Glomerular endothelial cell (primary cell): ENCODE measurements around the gene ZNF280C. TPM values are rescaled to one million over a fixed set of nuclear protein-coding genes. Genes with fewer than 3 reads are reported as not detected.
A peak's percentile ranks its signal among the peaks of the same experiment; 100 is the strongest.
"Not testable (repeated sequence)": the region's sequence is repeated elsewhere in the genome, so short reads cannot be mapped to it uniquely, and the experiment has no call there.

Experiments
- DNase-seq: peaks from one replicate; pipeline ENCODE4 v3.0.0-alpha.2; 2011; ENCODE audit warnings: low read depth, low spot score; ENCODE audit errors: extremely low read depth
- total RNA-seq: library from RNA; depleted of rRNA; stranded (reverse); fragments of >200 nt; gene quantifications from 2 replicates; pipeline ENCODE4 v1.2.3, GENCODE V29; 2015

ZNF280C gene
- total RNA-seq, result 4.5 and 5.2 TPM in 2 replicates

DNA sequence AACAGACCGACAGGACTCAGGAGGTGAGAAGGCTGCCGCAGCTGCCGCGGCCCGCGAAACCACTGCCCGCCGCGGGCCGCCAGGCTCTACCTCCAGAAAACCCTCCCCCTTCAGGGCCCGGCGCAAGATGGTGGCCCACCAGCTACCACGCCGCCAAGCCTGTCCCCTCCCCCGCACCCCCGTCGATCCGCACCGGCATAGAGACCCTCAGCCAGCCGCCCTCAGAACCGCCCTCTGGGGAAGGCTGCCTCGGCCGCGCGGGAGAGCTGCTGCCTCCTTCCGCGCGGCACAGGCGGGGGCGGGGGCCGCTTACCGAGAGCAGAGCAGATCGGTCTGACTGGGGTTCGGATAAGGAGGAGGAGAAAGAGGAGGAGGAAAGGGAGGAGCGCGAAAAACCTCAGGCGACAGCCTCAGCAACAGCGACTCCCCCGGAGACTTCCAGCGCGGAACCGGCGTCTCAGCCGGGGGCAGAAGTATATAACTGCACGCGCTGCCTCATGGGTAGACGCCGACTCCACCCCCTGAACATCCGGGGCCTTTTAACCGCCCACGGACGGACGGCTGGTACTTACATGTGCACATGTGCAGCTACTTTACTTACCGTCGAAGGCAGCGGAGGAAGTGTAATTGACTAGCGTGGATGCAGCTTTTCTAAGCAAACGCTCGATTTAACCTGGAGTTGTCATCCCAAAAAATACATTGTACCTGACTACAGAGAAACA, at the start of gene ZNF280C:
ZNF280C (minus strand) TSS at position 451 of the 722 bp plus-strand sequence. CDS start 8,450 bp downstream, outside the sequence.
- peak; percentile 48 for DNase-seq

DNA sequence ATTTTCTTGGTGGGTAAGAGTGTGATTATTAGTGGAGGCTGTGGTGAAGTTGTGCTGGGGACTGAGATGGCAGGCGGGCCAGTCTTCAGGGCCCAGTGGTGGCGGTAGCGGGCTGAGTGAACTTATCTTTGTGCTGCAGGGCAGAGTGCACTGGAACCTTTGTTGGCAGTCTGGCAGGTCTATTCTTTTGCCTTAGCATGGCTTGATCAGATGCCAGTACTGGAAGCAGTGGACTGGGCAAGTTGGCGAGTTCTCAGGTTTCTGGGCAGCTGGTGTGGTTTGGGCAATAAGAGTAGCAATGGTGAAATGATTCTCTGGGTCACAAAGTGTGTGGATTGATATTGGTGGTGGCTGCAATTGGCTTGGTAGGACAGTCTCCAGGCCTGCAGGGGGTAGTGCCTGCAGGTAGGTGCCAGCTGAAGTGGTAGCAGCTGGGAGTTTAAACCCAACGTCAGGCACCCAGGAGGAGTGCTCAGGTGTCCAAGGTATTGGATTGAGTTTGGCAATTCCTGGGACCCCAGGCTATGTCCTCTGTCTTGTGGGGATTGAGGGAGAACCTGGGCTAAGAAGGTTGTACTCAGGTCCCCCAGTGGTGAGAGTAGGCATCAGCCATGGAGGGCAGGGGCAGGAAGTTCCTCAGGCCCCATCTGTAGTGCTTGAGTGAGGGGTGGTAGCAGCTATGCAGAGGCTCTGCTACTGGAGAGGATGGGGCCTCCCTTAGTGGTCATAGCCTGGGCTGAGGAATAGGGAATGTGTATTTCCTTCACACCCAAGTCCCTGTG, 36.1 kb upstream of the ZNF280C start:
- DNase-seq, result no peak

DNA sequence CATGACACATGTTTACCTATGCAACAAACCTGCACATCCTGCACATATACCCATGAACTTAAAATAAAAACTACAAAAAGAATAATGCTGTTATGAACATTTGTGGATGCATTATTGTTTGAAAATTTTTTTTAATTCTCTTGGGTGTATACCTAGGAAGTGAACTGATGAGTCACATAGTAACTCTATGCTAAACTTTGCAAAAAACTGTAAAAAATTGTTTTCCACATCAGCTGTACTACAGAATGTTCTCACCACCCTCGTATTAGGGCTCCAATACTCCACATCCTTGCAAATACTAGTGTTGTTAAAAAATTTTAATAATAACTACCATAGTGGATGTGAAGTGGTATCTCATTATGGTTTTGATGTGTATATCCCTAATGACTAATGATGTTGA, 33.3 kb upstream of the ZNF280C start:
- no peak for DNase-seq

DNA sequence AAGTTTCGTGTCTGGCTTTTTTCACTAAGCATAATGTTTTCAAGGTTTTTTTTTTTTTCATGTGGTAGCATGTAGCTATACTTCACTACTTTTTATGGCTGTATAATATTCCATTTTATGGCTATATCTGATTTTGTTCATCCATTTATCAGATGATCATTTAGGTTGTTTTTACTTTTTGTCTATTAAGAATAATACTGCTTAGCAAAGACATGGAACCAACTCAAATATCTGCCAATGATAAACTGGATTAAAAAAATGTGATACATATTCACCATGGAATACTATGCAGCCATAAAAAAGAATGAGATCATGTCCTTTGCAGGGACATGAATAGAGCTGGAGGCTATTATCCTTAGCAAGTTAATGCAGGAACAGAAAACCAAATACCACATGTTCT, 32.7 kb upstream of the ZNF280C start:
- DNase-seq, result no peak

- no peak for DNase-seq
These were observed 31.2 kb upstream of the ZNF280C start for GRCh38 chrX:130300010-130300282.

DNA sequence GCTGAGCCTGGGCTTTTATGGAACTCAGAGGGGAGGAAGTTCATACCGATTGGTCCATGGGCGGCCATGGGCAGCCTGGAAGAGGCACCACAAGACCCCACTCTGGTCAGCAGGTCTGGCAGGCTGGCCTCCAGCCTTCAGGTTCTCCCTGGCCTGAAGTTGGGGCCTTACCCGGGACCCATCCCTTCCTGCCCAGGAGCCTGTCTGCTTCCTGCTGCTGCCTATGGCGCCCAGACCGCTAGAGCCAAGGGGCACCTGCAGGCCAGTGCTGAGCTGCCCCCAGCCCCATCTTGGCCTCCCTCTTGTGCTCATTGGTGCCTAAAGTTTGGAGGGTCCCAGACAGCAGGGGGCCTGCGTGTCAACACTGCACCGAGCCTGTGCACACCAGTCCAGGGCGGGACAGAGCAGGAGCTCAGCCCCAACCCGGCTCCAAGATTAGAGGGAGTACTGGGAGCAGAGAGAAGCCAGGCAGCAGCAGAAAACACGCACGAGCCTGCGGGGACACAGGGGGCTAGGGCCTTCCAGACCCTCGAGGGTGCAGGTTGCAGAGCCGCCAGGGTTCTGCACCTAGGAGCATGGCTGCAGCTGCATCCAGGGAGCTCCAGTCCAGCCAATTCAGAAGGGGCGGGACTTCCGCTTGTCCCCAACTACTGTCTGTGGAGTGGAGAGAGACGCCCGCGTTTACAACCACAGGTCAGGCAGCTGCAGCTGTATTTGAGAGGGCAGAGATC, 30.7 kb upstream of the ZNF280C start:
- no peak for DNase-seq

DNA sequence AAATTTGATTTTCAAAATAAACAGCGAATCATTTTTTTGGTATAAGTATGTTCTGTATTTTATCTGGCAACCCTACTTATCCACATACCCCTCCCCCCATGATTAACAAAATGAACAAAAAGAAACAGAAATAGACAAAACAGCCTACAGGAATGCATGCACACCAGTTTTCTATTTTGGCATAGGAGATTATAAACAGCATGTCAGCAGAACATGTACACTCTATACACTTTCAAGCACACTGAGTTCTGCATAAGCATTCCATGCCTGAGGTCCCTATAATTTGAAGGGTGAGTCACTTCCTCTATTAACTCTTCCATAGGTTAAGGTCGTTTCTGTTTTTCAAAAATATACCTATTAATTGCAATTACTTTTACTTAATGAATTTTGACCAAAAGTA, 28.0 kb upstream of the ZNF280C start:
- no peak for DNase-seq

DNA sequence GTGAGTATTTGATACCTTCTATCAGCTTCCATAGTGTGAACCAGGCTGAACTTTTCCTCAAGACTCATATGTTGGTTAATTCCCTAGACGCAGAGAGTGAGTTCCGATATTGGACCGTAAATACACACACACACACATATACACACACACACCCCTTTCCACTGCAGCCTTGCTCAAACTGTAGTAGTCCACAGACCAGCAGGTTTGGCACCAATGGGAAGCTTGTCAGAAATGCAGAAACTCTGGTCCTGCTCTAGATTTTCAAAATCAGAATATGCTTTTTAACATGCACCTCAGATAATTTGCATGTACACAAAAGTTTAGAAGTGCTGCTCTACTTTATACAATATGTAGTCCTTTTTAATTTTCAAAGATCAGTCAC, 27.6 kb upstream of the ZNF280C start:
- DNase-seq, result no peak

GRCh38 chrX:130295519-130296296, 27.0 kb upstream of the ZNF280C start:
- DNase-seq, result no peak

DNA sequence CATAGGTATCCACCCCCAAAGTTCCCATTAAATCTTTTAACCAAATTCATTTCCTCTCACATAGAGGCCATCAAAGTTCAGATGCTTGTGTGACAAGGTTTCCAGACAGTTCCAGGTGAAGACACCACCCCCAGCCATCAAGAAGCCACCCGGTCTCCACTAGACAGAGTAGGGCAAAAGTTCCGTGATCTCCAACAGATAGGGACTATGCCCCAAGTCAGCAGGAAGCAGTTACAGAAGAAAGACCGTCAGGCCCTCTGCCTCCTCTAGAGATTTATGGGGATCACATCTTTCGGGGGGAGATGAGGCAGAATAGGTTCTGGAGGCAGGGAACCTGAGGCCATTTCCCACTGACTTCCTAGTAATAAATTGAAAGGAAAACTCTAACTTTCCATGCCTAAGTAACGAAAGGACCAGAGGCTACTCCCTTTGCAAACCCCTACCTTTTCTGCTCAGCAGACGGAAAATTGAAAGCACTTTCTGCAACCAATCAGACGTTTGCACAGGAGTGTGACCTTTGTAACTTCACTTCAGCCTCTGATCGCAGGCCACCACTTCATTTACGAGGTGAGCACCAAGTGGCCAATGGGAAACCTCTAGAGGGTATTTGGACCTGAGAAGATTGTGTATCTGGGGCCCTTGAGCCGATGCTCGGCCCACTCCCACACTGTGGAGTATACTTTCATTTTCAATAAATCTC, 18.5 kb upstream of the ZNF280C start:
- DNase-seq, result no peak

- no peak for DNase-seq
These were observed 17.0 kb upstream of the ZNF280C start for GRCh38 chrX:130285710-130286109.

DNA sequence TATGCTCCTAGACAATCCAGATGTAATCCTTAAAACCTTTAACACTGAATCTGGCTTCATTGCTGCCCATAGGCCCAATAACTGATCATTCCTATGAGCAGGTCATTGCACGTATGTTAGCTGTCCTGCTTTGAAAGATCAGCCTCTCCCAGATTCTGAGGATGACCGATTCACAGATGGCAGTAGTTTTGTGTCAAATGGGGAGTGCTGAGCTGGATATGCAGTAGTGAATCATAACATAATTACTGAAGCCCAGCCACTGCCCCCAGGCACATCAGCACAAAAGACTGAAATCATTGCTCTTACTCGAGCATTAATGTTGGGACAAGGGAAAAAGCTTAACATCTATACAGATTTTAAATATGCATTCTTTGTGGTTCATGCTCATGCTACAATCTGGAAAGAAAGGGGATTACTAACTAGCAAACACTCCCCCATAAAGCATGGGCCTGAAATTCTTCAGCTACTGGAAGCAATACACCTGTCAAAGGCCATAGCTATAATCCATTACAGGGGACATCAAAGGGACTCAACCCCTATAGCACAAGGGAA, 16.4 kb upstream of the ZNF280C start:
- DNase-seq, result no peak

DNA sequence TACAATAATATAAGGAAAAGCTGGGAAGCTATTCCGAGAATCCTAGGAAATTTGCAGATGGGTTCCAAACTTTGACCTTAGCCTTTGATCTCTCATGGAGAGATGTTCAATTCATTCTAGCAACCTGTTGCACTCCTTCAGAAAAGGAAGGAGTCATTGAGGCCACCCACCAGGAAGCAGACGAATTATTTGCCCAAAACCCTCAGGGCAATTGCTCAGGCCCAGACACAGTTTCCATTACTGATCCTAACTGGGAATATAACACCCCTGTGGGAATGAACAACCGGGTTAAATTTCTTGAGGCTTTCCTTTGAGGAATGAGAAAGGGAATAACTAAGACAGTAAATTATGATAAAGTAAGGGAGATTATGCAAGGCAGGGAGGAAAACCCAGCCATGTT, 13.5 kb upstream of the ZNF280C start:
- DNase-seq, result no peak

- no peak for DNase-seq
These were observed 12.2 kb upstream of the ZNF280C start for GRCh38 chrX:130280901-130281300.

GRCh38 chrX:130272253-130272652, 3.6 kb upstream of the ZNF280C start:
- DNase-seq, result not testable (repeated sequence)

- DNase-seq, result not testable (repeated sequence)
These were observed 692 bp upstream of the ZNF280C start for GRCh38 chrX:130269391-130269790.

DNA sequence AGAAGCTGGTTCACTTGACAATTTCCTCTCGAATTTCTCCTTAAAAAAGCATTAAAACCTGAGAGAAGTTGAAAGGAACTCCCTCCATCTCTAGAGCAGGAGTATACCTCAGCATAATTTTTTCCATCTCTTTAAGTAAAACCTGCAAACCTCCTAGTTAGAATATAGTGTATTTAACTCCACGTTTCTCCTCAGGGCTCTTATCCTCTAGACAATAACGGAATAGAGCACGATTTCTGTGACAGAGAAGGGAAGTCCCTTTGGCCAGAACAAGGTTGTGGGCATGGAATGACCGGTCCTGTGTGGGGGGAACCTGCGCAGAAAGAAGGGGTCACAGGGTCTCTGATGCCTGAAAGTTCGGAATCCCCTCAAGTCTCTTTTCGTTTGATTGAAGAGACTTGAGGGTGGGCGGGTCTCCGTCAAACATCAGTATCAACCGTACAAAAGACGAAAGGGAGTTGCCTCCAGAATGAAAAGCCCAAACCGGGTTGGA, 697 bp downstream of the ZNF280C start:
- DNase-seq, result no peak

DNA sequence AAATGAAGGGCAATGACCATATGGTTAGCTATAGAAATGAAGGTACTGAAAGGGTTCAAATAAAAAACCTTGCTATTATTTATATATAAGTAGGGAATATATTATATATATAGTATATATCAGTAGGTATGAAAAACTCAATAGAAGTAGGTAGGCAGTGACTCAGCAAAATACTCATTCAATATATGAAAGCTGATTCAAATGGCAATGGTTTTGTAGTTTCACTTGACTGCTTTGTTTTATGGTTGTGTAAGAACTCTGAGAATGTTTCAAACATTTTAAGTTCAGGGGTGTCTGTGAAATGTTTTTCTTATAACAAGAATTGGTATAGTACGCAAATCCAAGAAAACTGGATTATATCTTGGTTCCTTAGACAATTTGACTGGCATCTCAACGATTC, 4.1 kb downstream of the ZNF280C start:
- no peak for DNase-seq

DNA sequence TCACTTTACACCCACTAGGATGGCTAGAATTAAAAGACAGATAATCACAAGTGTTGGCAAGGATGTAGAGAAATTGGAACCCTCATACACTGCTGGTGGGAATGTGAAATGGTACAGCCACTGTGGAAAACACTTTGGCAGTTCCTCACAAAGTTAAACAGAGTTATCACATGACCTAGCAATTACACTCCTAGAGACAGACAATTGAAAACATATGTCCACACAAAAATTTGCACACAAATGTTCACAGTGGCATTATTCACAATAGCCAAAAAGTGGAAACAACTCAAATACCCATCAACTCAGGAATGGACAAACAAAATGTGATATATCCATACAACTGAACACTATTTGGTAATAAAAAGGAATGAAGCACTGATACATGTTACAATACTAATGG, 5.7 kb downstream of the ZNF280C start:
- no peak for DNase-seq

GRCh38 chrX:130262231-130262630, 6.5 kb downstream of the ZNF280C start:
- no peak for DNase-seq
